Psoas muscle (tissue), 8 donors: ENCODE results near the gene RERGL. TPM values are rescaled to one million over a fixed set of nuclear protein-coding genes. Genes with fewer than 3 reads are reported as not detected.

ENCODE experiments used
- ATAC-seq, 4 donors: fragments of 200-7000 bp; cut with Tn5 transposase; one replicate each; pipeline ENCODE4 v1.9.1; 2020; ENCODE audit warnings: moderate library complexity in 3 of 4, mild to moderate bottlenecking in 2 of 4
- DNase-seq, 2 donors: peaks; one replicate each; pipeline ENCODE4 v3.0.0-alpha.2; 2020
- H3K27ac ChIP-seq: fragments of 200-600 bp; one replicate; pipeline ENCODE4 v1.8.0; 2022
- H3K27me3 ChIP-seq, 3 donors: fragments of 200-600 bp in 1 of 3; one replicate each; pipeline versions ENCODE4 v1.6.1 to v1.8.0; 2013 to 2022; ENCODE audit warnings: low read length in 2 of 3, mild to moderate bottlenecking in 2 of 3, moderate library complexity in 1 of 3; ENCODE audit not compliant: insufficient read depth in 3 of 3
- H3K36me3 ChIP-seq, 2 donors: fragments of 200-600 bp in 1 of 2; one replicate each; pipeline versions ENCODE4 v1.6.1 to v1.8.0; 2013 to 2022; ENCODE audit warnings: low read depth in 1 of 2, mild to moderate bottlenecking in 1 of 2, moderate library complexity in 1 of 2; ENCODE audit not compliant: insufficient read depth in 1 of 2
- H3K4me1 ChIP-seq: fragments of 200-600 bp; one replicate; pipeline ENCODE4 v1.8.0; 2022
- H3K4me3 ChIP-seq: fragments of 200-600 bp; one replicate; pipeline ENCODE4 v1.8.0; 2022; ENCODE audit warnings: mild to moderate bottlenecking
- H3K9me3 ChIP-seq: fragments of 200-600 bp; one replicate; pipeline ENCODE4 v1.8.0; 2022
- CTCF ChIP-seq: fragments of 200-600 bp; IDR thresholded peaks from one replicate; pipeline ENCODE4 v1.8.0; 2022; ENCODE audit warnings: antibody characterized with exemption
- WGBS, 3 donors: extraction: QIAGEN DNeasy Blood & Tissue Kit; methylation state at CpG; one replicate each; pipeline versions ENCODE4 v1.1.6 to v1.1.7; 2013; 5-methylcytosine and 5-hydroxymethylcytosine counted together
- intact Hi-C, 2 donors: fragments of 100-400 bp; cut with DNase I; formaldehyde crosslinking; loops; one replicate each; pipeline versions ENCODE4 v1.11.0 to v1.14.2; 2022
- polyA plus RNA-seq, 3 donors: library from polyadenylated mRNA; stranded (reverse); fragments of 200-250 nt; gene quantifications; one replicate each; pipeline ENCODE4 v1.2.3, GENCODE V29; 2013
- total RNA-seq, 4 donors: library from RNA; stranded (reverse); fragmentation: NEBNext Ultra II Directional in 2 of 4; extraction: Animal tissue kit (Norgen Biotek cat#: 25700) in 2 of 4; gene quantifications; one replicate each; pipeline versions ENCODE4 v1.2.1 to v1.2.4, GENCODE V29; 2021 to 2023
- donor health status: healthy with polysubstance abuse.
- donor health status: DM: no; HTN: no; CAD: no; lungs with moderate emphysema.
- donor health status: Bipolar disorder and iron deficiency.
- donor health status: healthy.
- donor health status: DM: yes; HTN: yes; CAD: no.
- donor health status: DM: no; HTN: no; CAD: no.
- donor health status: DM: no; HTN: no; CAD: no.
- donor health status: DM: yes; HTN: yes; CAD: no.

The RERGL gene
- total and polyA plus RNA-seq, 7 donors = 0.39 to 8.5 (median 2.4) TPM

- DNase-seq = no peak
- H3K27ac ChIP-seq = no peak overlapping the region
- ATAC-seq = no peak
- no peak overlapping the region for H3K4me3 ChIP-seq
- no peaks in the 10 kb centered on the region for H3K27me3 ChIP-seq
- intact Hi-C loops = no loop called here
- 65 to 83% (median 75%) methylated on average over 5 of the region's 5 CpGs for WGBS, 3 donors
- H3K4me1 ChIP-seq = no peaks in the 10 kb centered on the region
- TF ChIP-seq CTCF = no peak
- peaks cover 16% of the 10 kb centered on the region for H3K9me3 ChIP-seq
- H3K36me3 ChIP-seq = no peaks in the 10 kb centered on the region
These were observed 33.7 kb upstream of the RERGL start for GRCh38 chr12:18123707-18124106.

- intact Hi-C loops = no loop called here
- no peak for ATAC-seq
These were observed 30.9 kb upstream of the RERGL start for GRCh38 chr12:18120899-18121298.

GRCh38 chr12:18108611-18109010 lies 18.6 kb upstream of the RERGL start:
- WGBS, 3 donors = 88 to 92% (median 88%) methylated on average over 4 of the region's 4 CpGs
- ATAC-seq (no peak), DNase-seq (no peak)
- Histone ChIP-seq H3K36me3 (no peaks in the 10 kb centered on the region), H3K27ac (no peak overlapping the region), H3K4me3 (no peak overlapping the region), H3K9me3 (no peaks in the 10 kb centered on the region), H3K4me1 (no peaks in the 10 kb centered on the region), H3K27me3 (no peaks in the 10 kb centered on the region)
- intact Hi-C loops = no loop called here
- TF ChIP-seq CTCF = no peak

More at GRCh38 chr12:18120899-18121298, 30.9 kb upstream of the RERGL start:
- TF ChIP-seq CTCF = no peak
- Histone ChIP-seq H3K9me3 (peaks cover 14% of the 10 kb centered on the region), H3K27ac (no peak overlapping the region), H3K4me3 (no peak overlapping the region), H3K36me3 (no peaks in the 10 kb centered on the region), H3K27me3 (no peaks in the 10 kb centered on the region), H3K4me1 (no peaks in the 10 kb centered on the region)
- no peak for DNase-seq
- 43 to 78% (median 62%) methylated on average over 1 of the region's 1 CpG for WGBS, 3 donors

GRCh38 chr12:18103624-18104023 lies 13.6 kb upstream of the RERGL start:
- Histone ChIP-seq H3K9me3 (no peaks in the 10 kb centered on the region), H3K4me3 (no peak overlapping the region), H3K27ac (no peak overlapping the region), H3K27me3 (no peaks in the 10 kb centered on the region), H3K4me1 (no peaks in the 10 kb centered on the region), H3K36me3 (no peaks in the 10 kb centered on the region)
- no peak for DNase-seq
- TF ChIP-seq CTCF = no peak
- intact Hi-C loops = no loop called here
- WGBS, 3 donors = 85 to 89% (median 86%) methylated on average over 2 of the region's 2 CpGs
- ATAC-seq = no peak

- no peak overlapping the region for H3K27ac ChIP-seq
- no peaks in the 10 kb centered on the region for H3K9me3 ChIP-seq
- intact Hi-C loops = no loop called here
- no peaks in the 10 kb centered on the region for H3K36me3 ChIP-seq
- no peaks in the 10 kb centered on the region for H3K27me3 ChIP-seq
- no peak overlapping the region for H3K4me3 ChIP-seq
- ATAC-seq (no peak), DNase-seq (no peak)
- WGBS, 3 donors = 40 to 49% (median 48%) methylated on average over 2 of the region's 2 CpGs
- no peak for TF ChIP-seq CTCF
- no peaks in the 10 kb centered on the region for H3K4me1 ChIP-seq
These were observed 11.1 kb upstream of the RERGL start for GRCh38 chr12:18101043-18101442.
